ENCODE results near the gene PADI2. TPM values are rescaled to one million over a fixed set of nuclear protein-coding genes. Genes with fewer than 3 reads are reported as not detected.

Gene PADI2
- total RNA-seq, 1 donor, result 9.1 TPM

GRCh38 chr1:17023573-17023972, 95.7 kb downstream of the PADI2 start:
- H3K4me1 ChIP-seq (ENCODE audit: insufficient read depth, low read length), result peaks cover 12% of the 10 kb centered on the region
- no peaks in the 10 kb centered on the region for H3K9me3 ChIP-seq (ENCODE audit: low read depth, low read length)
- no peak overlapping the region for H3K4me3 ChIP-seq (ENCODE audit: low read length)
- H3K27me3 ChIP-seq (ENCODE audit: insufficient read depth, low read length), result no peaks in the 10 kb centered on the region

DNA sequence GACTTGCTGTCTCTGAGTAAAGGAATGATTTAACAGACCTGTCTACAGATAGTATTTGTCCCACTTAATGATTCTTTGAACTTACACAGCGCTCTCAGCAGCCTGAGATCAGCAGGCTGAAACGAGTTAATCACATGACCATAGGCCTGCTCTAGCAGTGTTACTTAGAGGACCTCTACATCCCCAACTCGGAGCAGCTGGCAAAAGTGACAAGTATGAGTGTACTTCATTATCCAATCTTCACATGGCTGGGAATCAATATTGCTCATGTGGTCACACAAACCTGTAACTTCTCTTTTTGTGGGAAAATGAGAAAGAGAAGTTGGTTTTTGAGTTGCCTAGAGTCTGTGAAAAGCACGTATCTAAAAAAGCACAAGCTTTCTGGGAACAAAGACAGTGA, 96.1 kb downstream of the PADI2 start:
- Histone ChIP-seq H3K27me3 (ENCODE audit: insufficient read depth, low read length) (no peaks in the 10 kb centered on the region), H3K4me3 (ENCODE audit: low read length) (no peak overlapping the region), H3K9me3 (ENCODE audit: low read depth, low read length) (no peaks in the 10 kb centered on the region), H3K4me1 (ENCODE audit: insufficient read depth, low read length) (peaks cover 12% of the 10 kb centered on the region)

GRCh38 chr1:17021896-17022295, 97.4 kb downstream of the PADI2 start:
- Histone ChIP-seq H3K27me3 (ENCODE audit: insufficient read depth, low read length) (no peaks in the 10 kb centered on the region), H3K4me3 (ENCODE audit: low read length) (no peak overlapping the region), H3K9me3 (ENCODE audit: low read depth, low read length) (no peaks in the 10 kb centered on the region)

GRCh38 chr1:17020502-17020901, 98.7 kb downstream of the PADI2 start:
- Histone ChIP-seq H3K4me1 (ENCODE audit: insufficient read depth, low read length) (peaks cover 16% of the 10 kb centered on the region), H3K27me3 (ENCODE audit: insufficient read depth, low read length) (no peaks in the 10 kb centered on the region), H3K9me3 (ENCODE audit: low read depth, low read length) (no peaks in the 10 kb centered on the region), H3K4me3 (ENCODE audit: low read length) (no peak overlapping the region)

More at GRCh38 chr1:17021896-17022295, 97.4 kb downstream of the PADI2 start:
- H3K4me1 ChIP-seq (ENCODE audit: insufficient read depth, low read length), result peaks cover 12% of the 10 kb centered on the region

DNA sequence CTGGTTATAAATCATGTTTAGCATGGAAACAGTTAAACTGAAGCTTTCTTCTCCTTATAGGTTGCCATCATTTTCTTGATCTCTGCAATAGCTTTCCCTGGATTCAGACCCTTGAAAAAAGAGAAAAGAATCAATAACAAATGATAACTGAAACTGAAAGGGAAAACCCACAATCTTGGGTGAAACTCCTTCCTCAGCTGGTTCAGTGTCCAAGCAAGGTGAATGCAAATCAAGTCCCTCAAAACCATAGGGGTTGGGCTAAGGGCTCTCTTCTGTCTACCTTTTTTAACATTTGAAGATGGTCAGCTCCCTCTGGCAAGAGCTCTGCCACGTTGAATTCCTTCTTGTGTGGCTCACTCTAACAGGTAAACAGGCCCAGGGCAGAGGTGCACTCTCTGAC, 100.4 kb downstream of the PADI2 start:
- Histone ChIP-seq H3K9me3 (ENCODE audit: low read depth, low read length) (no peaks in the 10 kb centered on the region), H3K27me3 (ENCODE audit: insufficient read depth, low read length) (no peaks in the 10 kb centered on the region), H3K4me3 (ENCODE audit: low read length) (no peak overlapping the region), H3K4me1 (ENCODE audit: insufficient read depth, low read length) (peaks cover 24% of the 10 kb centered on the region)

GRCh38 chr1:17017435-17017834, 101.8 kb downstream of the PADI2 start:
- no peak overlapping the region for H3K4me3 ChIP-seq (ENCODE audit: low read length)
- no peaks in the 10 kb centered on the region for H3K9me3 ChIP-seq (ENCODE audit: low read depth, low read length)

More at GRCh38 chr1:17017435-17017834, 101.8 kb downstream of the PADI2 start:
- Histone ChIP-seq H3K27me3 (ENCODE audit: insufficient read depth, low read length) (no peaks in the 10 kb centered on the region), H3K4me1 (ENCODE audit: insufficient read depth, low read length) (peaks cover 16% of the 10 kb centered on the region)

Other genes with a start within 250 kb of the PADI2 start
- under 0.01 TPM for gene RNU1-2, start 223.5 kb downstream of the PADI2 start, total RNA-seq
- gene CROCC, start 197.5 kb downstream of the PADI2 start, total RNA-seq, result 27.8 TPM
- not detected for gene MFAP2, start 138.8 kb downstream of the PADI2 start, total RNA-seq
- gene ATP13A2, start 107.5 kb downstream of the PADI2 start, total RNA-seq, result 15.1 TPM
- gene SDHB, start 65.4 kb downstream of the PADI2 start, total RNA-seq, result 100 TPM
- not detected for gene PADI1, start 85.7 kb upstream of the PADI2 start, total RNA-seq
- not detected for gene PADI3, start 129.6 kb upstream of the PADI2 start, total RNA-seq
- 8.2 TPM for gene PADI4, start 188.7 kb upstream of the PADI2 start, total RNA-seq